ENCODE results near the gene MFGE8.
"Not testable (repeated sequence)": the region's sequence is repeated elsewhere in the genome, so short reads cannot be mapped to it uniquely, and the experiment has no call there.

MFGE8 gene, protein sequence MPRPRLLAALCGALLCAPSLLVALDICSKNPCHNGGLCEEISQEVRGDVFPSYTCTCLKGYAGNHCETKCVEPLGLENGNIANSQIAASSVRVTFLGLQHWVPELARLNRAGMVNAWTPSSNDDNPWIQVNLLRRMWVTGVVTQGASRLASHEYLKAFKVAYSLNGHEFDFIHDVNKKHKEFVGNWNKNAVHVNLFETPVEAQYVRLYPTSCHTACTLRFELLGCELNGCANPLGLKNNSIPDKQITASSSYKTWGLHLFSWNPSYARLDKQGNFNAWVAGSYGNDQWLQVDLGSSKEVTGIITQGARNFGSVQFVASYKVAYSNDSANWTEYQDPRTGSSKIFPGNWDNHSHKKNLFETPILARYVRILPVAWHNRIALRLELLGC

DNA sequence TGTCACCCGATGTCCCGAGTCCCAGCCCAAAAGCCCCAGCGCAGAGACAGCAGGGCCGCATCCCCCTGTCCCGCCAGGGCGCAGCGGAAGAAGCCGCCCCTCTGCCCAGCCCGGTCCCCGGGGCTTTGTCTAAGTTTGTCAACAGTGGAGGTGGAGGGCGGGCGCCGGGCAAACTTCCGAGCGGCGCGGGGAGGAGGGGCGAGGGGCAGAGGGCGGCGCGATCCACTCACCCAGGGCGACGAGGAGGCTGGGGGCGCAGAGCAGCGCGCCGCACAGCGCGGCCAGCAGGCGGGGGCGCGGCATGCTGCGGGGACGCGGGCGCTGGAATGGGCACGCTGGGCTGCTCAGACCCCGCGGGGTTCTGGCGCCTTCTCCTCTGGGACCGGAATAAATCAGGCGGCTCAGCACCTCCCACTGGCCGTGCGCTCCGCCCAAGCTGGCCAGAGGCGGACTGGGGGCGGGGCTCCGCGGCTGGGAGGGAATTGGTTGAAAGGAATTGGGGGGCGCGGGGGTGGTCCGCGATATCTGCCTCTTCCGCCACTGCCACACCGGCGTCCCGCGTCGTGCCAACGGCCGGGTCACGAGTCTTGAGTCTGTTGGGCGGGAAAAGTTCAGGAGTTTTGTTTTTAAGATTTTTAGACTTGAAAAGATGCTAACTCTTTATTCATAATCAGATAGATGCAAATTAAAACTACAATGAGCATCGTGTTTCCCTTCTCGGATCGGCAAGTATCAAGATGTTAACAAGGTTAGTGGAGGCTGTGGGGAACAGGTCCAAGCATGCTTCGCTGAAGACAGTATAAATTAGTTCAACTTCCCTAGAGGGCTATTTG is at the start of gene MFGE8:
Gene MFGE8, minus strand, starts transcription at position 363 of the 833 bp plus-strand sequence. Its CDS starts 60 bp downstream, at position 303.
- DNase-seq (ENCODE audit: low read depth in 2 of 2) = peak; percentile 38 to 57

DNA sequence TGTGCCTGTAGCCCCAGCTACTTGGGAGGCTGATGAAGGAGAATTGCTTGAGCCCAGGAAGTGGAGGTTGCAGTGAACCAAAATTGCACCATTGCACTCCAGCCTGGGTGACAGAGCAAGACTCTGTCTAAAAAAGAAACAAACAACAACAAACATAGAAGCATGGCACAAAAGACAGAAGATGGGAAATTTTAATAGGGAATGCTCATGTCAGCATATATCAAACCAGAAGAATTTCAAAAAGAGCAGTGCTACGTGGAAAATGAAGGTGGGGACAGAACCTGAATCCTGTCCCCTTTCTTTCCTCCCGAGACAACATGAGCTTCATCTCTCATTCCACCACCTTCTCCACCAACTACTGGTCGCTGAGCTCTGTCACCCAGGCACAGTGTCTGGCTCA is 46.3 kb upstream of the MFGE8 start:
- DNase-seq (ENCODE audit: low read depth in 2 of 2) = no peak

DNA sequence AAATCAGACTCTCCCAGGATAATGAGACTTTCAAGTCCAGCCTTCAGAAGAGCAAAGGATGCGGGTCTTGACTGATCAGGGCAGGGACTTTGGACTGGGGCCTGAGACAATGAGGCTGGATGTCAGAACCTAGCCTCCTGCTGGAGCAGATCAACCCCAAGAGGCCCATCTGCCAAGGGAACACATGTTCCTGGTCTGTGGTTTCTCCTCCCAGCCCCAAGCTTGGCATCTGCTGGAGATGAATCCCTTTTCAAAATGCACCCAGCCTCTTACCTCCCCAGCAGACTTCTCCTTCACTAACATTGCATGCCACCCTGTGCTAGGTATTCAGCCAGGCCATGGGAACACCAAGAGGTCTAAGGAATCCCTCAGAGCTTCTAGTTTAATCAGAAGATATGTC is 43.7 kb upstream of the MFGE8 start:
- no peak for DNase-seq (ENCODE audit: low read depth in 2 of 2)

DNA sequence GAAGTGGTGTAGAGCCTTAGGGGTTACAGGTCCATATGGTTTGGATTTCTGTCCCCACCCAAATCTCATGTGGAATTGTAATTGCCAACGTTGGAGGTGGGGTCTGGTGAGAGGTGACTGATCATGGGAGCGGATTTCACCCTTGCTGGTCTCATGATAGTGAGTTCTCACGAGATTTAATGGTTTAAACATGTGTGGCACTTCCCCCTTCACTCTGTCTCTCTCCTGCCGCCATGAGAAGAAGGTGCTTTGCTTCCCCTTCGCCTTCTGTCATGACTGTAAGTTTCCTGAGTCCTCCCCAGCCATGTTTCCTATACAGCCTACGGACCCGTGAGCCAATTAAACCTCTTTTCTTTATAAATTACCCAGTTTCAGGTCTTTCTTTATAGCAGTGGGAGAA is 43.1 kb upstream of the MFGE8 start:
- DNase-seq (ENCODE audit: low read depth in 2 of 2) = no peak

DNA sequence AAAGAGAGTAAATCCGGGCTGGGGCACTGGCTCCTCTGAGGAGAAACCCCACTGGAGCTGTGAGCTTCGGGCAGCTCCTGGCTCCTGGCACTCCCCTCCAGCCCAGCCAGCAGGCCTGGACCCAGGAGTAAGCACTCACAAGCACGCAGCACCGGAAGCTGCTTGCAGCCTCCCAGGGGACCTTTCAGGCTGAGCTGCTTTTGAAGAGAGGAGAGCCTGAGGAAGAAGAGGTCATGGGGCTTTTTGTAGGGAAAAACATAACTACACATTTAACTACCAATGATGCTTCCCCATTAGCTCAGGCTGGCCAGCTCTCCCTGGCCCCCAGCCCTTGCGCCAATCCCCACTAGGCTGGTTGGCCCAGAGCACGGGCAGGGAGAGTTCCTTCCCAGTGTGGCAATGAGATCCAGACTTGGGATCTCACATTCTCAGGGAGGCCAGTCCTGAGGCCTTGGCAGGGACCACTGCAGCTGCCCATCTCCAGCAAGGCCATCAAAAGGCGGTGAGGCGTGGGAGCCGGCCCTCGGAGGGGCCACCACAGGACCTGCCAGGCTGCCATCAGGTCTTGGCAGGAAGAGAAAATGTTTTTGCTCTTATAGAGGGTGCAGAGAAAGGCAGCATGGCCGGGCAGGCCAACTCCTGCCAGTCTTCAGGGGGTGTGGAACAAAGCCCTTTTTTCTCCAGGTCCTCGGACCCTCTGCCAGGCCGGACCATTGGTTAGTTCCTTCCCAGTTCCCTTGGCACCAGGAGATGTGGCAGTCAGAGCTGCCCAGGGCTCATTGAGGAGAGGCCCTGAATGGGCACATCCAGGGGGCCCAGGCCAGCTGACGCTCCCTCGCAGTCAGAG is 41.5 kb upstream of the MFGE8 start:
- DNase-seq (ENCODE audit: low read depth in 2 of 2) = no peak

DNA sequence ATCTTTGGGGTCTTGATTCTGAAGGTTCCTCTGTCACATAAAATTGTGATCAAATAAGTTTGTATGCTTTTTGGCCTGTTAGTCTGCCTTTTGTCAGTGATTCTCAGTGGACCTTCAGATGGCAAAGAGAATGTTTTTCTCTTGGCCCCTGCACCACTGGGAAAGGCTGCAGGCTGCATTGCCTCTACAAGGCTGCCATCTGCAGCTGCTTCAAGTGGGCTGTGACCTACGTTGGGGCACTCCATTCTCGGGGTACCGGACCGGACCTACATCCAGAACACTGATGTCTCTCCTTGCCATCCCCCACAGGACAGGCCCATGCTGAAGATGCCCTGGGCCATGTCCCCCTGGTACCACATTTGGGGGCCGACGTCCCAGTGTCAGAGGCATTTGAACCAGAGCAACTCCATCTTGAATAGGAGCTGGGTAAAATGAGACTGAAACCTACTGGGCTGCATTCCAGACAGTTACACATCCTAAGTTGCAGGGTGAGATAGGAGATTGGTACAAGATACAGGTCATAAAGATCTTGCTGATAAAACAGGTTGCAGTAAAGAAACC is 37.5 kb upstream of the MFGE8 start:
- no peak for DNase-seq (ENCODE audit: low read depth in 2 of 2)

DNA sequence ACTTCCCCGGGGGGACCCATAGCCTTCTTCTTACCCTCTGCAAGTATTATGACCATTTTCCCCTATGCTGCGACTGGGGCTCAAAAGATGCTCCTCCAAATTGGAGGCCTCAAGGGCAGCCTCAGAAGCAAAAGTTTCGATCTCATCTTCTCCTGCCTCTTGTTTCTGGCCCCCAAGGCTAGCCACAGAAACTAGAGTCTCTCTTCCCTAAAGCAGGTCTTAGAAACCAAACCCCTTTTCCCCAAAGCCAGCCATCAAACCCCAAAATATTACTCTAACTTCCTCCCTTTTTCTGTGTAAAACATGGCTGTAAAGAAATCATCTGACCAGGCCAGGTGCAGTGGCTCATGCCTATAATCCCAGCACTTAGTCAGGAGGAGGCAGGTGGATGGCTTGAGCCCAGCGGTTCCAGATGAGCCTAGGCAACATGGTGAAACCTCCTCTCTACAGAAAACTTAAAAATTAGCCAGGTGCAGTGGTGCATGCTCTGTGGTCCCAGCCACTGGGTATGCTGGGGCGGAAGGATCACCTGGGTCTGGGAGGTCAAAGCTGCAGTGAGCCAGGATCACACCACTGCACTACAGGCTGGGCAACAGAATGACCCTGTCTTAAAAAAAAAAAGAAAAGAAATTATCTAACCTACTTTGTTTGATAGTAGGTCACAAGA is 36.7 kb upstream of the MFGE8 start:
- DNase-seq (ENCODE audit: low read depth in 2 of 2) = no peak

DNA sequence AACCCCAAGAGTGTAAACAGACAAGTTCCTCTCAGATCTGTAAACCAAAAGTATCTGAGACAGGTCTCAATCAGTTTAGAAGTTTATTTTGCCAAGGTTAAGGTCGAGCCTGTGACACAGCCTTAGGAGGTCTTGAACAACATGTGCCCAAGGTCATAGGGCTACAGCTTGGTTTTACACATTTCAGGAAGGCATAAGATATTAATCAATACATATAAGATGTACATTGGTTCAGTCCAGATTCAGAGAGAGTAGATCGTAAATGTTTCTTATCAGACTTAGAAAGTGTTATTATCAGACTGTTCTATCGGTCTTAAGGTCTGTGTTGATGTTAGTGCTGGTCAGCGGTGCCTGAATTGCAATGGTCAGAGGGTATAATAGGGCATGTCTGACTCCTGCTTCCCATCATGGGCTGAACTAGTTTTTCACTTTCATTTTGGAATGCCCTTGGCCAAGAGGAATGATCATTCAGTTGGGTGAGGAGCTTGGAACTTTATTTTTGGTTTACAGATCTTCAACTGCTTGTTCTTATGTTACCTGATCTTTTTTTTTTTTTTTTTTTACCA is 27.0 kb upstream of the MFGE8 start:
- DNase-seq (ENCODE audit: low read depth in 2 of 2) = no peak

DNA sequence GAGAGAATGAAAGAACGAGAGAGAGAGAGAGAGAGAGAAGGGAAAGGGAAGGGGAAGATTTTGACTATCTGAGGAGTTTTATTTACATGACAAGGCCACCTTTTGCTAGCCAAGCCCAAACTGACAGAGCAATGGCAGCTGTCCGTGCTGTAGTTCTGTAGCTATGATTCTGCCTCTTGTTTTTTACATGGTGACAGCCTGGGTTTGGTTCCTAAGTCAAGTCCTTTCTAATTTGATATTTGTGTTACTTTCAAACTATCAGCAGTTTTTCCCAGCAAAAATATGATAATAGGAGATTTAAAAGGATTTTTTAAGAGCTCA is 26.3 kb upstream of the MFGE8 start:
- DNase-seq (ENCODE audit: low read depth in 2 of 2) = no peak

DNA sequence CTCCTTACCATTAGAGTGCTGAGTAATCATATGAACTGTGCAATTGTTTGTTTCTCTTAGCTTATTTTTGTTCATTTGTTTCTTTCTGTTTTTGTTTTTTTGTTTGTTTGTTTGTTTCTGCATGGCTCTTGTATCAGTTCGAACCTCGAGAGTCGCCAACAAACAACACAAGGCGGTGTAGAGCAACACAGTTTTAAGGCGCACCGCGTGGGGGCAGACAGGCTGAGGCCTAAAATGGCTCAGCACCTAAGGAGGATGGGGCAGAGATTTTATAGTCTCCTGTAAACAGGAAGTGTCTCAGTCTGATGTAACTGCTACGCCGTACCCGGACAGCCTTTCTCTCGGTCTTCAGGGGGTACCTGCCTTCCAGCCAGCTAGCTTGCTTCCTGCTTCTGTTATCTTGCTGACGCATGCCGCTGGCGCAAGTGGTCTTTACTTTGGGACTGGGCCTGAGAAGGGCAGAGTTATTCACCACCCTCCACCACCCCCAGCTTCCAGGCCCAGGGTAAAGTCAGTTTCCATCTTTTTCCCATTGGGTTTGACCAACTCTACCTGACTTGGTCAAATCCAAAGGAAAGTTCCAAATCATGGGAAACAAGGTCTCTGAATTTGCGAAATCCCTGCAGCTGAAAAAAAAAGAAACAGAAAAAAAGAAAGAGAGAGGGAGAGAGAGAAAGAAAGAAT is 25.8 kb upstream of the MFGE8 start:
- DNase-seq (ENCODE audit: low read depth in 2 of 2) = no peak

DNA sequence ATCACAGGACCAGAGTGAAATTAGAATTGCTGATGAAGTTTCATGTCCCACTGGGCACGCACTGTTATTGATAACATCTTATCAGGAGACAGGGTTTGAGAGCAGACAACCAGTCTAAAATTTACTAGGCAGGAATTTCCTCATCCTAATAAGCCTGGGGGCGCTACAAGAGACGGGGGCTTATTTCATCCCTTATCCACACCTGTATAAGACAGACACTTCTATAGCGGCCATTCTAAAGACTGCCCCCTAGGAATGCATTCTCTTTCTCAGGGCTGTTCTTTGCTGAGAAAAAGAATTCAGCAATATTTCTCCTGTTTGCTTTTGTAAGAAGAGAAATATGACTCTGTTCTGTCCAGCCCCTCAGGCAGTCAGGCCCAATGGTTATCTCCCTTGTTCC is 21.3 kb upstream of the MFGE8 start:
- DNase-seq (ENCODE audit: low read depth in 2 of 2) = not testable (repeated sequence)

DNA sequence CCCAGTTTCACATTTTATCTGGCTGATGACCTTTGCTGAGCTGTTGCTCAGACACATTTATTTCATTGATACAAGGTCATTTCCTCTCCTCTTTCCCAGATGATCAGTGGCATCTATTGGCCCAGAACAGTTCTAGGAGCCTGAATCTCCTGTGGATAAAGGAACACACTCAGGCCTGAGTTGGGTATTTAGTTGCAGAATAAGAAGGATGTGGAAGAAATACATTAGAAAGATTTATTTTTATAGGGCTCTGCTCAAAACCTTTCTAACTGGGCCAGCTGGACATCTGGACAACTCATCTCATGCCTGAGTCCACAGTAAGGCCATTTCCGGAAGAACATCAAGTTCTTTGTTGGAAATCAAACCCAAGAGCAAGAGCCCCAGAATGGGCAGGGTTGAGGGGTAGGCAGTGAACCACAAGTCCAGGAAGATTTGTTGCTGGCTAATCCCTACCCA is 19.7 kb upstream of the MFGE8 start:
- DNase-seq (ENCODE audit: low read depth in 2 of 2) = no peak

DNA sequence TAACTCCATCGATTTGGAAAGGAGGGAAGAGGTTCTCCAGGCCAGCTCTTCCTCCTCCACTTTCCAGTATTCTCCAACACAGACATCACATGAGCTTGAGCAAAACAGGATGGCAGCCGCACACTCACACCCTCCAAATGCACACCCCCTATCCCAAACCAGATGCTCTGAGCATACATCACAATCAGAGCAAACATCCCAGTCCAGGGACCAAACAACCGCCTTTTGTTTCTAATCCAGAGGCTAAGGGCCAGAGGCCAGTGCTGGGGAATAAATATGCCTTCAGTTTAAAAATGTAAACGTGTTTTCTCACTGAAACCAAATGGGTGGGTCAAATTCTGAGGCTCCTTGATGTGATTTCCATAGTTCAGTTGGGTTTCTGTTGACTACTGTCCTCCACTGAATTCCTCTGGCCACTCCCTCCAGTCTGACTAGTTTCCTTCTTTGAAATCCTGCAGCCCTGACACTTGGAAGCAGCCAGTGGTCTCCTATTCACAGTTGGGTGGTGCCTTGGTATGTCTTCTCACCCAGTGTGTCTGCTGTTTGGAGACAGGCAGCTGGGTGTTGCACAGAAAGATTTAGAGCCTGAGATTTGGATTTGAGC is 19.2 kb upstream of the MFGE8 start:
- DNase-seq (ENCODE audit: low read depth in 2 of 2) = no peak

DNA sequence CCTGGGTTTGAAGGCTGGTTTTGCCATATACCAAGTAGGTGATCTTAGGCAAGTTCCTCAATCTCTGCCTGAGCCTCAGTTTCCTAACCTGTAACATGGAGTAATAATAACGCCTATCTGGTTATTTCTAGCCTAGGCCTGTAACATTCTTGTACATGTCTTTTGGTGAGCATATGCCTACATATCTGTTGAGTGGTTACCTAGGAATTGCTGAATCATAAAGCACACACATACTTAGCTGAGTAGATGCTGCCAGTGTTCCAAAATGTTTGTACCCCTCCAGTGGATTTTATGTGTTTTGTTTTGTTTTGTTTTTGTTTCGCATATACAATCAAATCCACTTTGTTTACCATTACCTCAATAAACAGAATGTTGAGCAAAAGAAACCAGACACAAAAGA is 17.4 kb upstream of the MFGE8 start:
- no peak for DNase-seq (ENCODE audit: low read depth in 2 of 2)

DNA sequence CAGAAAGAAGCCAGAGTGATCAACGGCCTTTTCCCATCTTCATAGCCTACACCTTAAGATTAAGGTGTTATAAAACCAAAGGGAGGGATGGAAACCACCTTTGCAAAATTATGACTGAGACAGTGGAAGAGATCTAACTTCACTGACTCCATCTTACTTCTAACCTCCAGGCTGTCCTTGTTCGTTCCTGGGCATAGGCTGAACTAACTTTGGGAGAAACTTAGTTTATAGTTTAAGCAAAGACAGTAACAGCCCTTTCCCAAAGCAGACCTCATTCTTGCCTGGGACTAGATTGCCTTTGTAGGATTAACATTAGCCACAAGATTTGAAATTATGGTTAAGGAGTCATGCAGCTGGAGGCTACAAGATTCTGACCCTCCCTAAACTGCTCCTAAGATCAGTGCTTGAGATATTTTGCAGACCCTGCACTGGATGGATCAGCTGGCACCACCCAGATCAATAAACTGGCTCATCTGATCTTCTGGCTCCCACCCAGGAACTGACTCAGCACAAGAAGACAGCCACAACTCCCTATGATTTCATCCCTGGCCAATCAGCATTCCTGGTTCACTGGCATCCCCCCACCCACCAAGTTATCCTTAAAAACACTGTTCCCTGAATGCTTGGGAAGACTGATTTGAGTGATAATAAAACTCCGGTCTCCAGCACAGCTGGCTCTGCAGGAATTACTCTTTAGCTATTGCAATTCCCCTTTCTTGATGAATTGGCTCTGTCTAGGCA is 16.3 kb upstream of the MFGE8 start:
- DNase-seq (ENCODE audit: low read depth in 2 of 2) = not testable (repeated sequence)

DNA sequence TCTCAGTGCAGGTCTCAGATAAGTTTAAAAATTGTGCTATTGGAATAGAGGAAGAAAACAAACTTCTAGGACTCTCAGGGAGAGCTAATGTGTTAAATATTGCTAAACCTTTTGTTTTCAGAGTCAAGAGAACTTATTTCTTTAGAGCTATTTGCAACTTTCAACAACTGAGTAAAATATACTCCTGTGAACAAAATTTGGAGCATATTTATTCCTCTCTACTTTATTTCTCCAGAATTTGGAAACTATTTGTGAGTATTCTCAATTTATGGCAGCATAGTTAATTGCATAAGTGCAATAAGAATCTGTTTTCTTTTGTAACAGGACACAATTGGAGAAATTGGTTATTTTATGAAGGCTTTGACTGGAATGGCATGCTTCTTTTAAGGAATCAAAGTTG is 15.0 kb upstream of the MFGE8 start:
- not testable (repeated sequence) for DNase-seq (ENCODE audit: low read depth in 2 of 2)

DNA sequence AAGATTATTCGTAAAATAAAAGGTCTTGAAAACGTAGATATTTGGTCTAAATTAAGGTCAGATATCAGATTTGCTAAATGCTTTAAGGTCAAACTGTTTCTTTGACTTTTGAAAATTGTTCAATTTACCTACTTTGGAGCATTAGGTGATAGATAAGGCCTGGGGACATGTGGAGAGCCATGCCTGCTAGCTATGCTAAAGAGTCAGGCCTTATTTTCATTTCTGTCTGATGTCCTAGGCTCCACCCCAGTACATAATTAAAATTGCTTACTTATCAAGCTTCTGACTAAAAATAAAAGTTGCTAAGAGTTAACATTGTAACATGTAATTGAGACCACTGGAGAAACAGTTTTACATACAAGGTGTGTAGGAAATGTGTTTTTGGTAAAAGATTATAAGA is 12.5 kb upstream of the MFGE8 start:
- not testable (repeated sequence) for DNase-seq (ENCODE audit: low read depth in 2 of 2)

DNA sequence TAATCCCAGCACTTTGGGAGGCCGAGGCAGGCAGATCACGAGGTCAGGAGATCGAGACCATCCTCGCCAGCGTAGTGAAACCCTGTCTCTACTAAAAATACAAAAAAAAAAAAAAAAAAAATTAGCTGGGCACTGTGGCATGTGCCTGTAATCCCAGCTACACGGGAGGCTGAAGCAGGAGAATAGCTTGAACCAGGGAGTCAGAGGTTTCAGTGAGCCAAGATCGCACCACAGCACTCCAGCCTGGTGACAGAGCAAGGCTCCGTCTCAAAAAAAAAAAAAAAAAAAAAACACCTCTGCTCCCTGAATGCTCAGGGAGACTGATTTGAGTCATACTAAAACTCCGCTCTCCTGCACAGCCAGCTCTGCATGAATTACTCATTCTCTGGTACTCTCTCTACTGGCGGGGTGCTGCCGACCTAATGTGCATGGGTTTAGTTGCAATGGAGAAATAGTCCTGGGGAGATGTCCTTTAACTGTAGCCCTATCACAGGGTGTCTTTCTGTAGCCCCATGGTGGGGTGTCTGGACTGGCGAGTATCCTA is 7.8 kb upstream of the MFGE8 start:
- DNase-seq (ENCODE audit: low read depth in 2 of 2) = not testable (repeated sequence)

Data from stimulated activated CD8-positive, alpha-beta memory T cell treated with anti-CD3 and anti-CD28 coated beads, Interleukin-7, amount 100 ng/mL, for 4 hours (primary cell).